ENCODE measurements around the gene ARV1.

GRCh38 chr1:231046730-231047395, 68.0 kb downstream of the ARV1 start:
- TF ChIP-seq POLR2A (IDR thresholded peaks at IDR 0.05) (no peak), CTCF (IDR thresholded peaks at IDR 0.05 in 8 of 11, conservative IDR thresholded peaks at IDR 0.05 in 3 of 11) (no peak)
